Measurements from ENCODE around the gene NFKBIB. TPM values are rescaled to one million over a fixed set of nuclear protein-coding genes. Genes with fewer than 3 reads are reported as not detected.
A peak's percentile ranks its signal among the peaks of the same experiment; 100 is the strongest.

NFKBIB gene
- total and polyA plus RNA-seq, 2 of the 13 experiments (the other 11 are each of a cell fraction or from before 2014, with no cell fraction given) = 8.6 to 14.9 TPM

DNA sequence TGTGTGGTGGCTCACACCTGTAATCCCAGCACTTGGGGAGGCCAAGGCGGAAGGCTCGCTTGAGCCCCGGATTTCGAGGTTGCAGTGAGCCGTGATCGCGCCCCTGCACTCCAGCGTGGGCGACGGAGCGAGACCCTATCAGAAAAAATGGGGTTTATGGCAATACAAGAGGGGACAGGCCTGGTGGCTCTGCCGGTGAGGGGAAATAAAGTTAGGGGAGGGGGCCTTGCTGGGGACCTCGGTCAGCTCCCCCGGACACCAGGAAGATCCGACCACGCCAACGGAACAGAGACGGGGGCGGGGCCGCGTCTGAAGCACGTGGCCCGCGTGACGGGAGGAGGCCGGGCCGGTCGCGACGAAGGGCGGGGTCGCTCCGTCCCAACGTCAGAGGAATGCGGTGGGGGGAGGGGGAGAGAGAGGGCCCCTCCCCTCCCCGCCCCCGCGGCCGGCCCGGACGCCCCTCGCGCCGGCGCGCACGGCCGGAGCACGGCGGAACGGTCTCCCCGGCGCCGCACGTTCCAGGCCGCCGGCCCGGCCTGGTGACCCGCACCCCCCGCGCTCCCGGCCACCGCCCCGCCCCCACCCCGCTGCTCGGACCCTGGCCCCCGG is 48.0 kb upstream of the NFKBIB start (continued):
- TF ChIP-seq, protein P1, sequence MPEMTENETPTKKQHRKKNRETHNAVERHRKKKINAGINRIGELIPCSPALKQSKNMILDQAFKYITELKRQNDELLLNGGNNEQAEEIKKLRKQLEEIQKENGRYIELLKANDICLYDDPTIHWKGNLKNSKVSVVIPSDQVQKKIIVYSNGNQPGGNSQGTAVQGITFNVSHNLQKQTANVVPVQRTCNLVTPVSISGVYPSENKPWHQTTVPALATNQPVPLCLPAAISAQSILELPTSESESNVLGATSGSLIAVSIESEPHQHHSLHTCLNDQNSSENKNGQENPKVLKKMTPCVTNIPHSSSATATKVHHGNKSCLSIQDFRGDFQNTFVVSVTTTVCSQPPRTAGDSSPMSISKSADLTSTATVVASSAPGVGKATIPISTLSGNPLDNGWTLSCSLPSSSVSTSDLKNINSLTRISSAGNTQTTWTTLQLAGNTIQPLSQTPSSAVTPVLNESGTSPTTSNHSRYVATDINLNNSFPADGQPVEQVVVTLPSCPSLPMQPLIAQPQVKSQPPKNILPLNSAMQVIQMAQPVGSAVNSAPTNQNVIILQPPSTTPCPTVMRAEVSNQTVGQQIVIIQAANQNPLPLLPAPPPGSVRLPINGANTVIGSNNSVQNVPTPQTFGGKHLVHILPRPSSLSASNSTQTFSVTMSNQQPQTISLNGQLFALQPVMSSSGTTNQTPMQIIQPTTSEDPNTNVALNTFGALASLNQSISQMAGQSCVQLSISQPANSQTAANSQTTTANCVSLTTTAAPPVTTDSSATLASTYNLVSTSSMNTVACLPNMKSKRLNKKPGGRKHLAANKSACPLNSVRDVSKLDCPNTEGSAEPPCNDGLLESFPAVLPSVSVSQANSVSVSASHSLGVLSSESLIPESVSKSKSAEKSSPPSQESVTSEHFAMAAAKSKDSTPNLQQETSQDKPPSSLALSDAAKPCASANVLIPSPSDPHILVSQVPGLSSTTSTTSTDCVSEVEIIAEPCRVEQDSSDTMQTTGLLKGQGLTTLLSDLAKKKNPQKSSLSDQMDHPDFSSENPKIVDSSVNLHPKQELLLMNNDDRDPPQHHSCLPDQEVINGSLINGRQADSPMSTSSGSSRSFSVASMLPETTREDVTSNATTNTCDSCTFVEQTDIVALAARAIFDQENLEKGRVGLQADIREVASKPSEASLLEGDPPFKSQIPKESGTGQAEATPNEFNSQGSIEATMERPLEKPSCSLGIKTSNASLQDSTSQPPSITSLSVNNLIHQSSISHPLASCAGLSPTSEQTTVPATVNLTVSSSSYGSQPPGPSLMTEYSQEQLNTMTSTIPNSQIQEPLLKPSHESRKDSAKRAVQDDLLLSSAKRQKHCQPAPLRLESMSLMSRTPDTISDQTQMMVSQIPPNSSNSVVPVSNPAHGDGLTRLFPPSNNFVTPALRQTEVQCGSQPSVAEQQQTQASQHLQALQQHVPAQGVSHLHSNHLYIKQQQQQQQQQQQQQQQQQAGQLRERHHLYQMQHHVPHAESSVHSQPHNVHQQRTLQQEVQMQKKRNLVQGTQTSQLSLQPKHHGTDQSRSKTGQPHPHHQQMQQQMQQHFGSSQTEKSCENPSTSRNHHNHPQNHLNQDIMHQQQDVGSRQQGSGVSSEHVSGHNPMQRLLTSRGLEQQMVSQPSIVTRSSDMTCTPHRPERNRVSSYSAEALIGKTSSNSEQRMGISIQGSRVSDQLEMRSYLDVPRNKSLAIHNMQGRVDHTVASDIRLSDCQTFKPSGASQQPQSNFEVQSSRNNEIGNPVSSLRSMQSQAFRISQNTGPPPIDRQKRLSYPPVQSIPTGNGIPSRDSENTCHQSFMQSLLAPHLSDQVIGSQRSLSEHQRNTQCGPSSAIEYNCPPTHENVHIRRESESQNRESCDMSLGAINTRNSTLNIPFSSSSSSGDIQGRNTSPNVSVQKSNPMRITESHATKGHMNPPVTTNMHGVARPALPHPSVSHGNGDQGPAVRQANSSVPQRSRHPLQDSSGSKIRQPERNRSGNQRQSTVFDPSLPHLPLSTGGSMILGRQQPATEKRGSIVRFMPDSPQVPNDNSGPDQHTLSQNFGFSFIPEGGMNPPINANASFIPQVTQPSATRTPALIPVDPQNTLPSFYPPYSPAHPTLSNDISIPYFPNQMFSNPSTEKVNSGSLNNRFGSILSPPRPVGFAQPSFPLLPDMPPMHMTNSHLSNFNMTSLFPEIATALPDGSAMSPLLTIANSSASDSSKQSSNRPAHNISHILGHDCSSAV (CRISPR knock-in tag; IDR thresholded peaks at IDR 0.05; ENCODE audit: borderline replicate concordance) = no peak
- TF ChIP-seq, protein P2, sequence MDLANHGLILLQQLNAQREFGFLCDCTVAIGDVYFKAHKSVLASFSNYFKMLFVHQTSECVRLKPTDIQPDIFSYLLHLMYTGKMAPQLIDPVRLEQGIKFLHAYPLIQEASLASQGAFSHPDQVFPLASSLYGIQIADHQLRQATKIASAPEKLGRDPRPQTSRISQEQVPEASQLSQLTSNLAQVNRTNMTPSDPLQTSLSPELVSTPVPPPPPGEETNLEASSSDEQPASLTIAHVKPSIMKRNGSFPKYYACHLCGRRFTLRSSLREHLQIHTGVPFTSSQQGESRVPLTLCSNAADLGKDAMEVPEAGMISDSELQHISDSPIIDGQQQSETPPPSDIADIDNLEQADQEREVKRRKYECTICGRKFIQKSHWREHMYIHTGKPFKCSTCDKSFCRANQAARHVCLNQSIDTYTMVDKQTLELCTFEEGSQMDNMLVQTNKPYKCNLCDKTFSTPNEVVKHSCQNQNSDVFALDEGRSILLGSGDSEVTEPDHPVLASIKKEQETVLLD (CRISPR knock-in tag; IDR thresholded peaks at IDR 0.05; ENCODE audit: low read depth) = peak; percentile 94
- TF ChIP-seq, protein P3, sequence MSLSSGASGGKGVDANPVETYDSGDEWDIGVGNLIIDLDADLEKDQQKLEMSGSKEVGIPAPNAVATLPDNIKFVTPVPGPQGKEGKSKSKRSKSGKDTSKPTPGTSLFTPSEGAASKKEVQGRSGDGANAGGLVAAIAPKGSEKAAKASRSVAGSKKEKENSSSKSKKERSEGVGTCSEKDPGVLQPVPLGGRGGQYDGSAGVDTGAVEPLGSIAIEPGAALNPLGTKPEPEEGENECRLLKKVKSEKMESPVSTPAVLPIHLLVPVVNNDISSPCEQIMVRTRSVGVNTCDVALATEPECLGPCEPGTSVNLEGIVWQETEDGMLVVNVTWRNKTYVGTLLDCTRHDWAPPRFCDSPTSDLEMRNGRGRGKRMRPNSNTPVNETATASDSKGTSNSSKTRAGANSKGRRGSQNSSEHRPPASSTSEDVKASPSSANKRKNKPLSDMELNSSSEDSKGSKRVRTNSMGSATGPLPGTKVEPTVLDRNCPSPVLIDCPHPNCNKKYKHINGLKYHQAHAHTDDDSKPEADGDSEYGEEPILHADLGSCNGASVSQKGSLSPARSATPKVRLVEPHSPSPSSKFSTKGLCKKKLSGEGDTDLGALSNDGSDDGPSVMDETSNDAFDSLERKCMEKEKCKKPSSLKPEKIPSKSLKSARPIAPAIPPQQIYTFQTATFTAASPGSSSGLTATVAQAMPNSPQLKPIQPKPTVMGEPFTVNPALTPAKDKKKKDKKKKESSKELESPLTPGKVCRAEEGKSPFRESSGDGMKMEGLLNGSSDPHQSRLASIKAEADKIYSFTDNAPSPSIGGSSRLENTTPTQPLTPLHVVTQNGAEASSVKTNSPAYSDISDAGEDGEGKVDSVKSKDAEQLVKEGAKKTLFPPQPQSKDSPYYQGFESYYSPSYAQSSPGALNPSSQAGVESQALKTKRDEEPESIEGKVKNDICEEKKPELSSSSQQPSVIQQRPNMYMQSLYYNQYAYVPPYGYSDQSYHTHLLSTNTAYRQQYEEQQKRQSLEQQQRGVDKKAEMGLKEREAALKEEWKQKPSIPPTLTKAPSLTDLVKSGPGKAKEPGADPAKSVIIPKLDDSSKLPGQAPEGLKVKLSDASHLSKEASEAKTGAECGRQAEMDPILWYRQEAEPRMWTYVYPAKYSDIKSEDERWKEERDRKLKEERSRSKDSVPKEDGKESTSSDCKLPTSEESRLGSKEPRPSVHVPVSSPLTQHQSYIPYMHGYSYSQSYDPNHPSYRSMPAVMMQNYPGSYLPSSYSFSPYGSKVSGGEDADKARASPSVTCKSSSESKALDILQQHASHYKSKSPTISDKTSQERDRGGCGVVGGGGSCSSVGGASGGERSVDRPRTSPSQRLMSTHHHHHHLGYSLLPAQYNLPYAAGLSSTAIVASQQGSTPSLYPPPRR (CRISPR knock-in tag; IDR thresholded peaks at IDR 0.05; ENCODE audit: borderline replicate concordance) = no peak
- TF ChIP-seq KLF13 (CRISPR knock-in tag; IDR thresholded peaks at IDR 0.05) (no peak), ZNF10 (CRISPR knock-in tag; IDR thresholded peaks at IDR 0.05; ENCODE audit: borderline replicate concordance, low read depth) (no peak), SRY (CRISPR knock-in tag; IDR thresholded peaks at IDR 0.05) (no peak), ONECUT2 (CRISPR knock-in tag; IDR thresholded peaks at IDR 0.05) (no peak), ZNF34 (CRISPR knock-in tag; IDR thresholded peaks at IDR 0.05; ENCODE audit: borderline replicate concordance) (no peak), MTA3 (CRISPR knock-in tag; IDR thresholded peaks at IDR 0.05) (no peak), MLLT10 (CRISPR knock-in tag; IDR thresholded peaks at IDR 0.05) (no peak), ZFP82 (CRISPR knock-in tag; IDR thresholded peaks at IDR 0.05; ENCODE audit: borderline replicate concordance) (peak; percentile 82; the same call in 1 of the 2 replicates), ZFP36L2 (CRISPR knock-in tag; IDR thresholded peaks at IDR 0.05) (no peak), ZNF510 (CRISPR knock-in tag; IDR thresholded peaks at IDR 0.05; ENCODE audit: low read depth) (no peak), PHB2 (IDR thresholded peaks at IDR 0.05; ENCODE audit: partially characterized antibody) (no peak)
- TF ChIP-seq, protein P4, sequence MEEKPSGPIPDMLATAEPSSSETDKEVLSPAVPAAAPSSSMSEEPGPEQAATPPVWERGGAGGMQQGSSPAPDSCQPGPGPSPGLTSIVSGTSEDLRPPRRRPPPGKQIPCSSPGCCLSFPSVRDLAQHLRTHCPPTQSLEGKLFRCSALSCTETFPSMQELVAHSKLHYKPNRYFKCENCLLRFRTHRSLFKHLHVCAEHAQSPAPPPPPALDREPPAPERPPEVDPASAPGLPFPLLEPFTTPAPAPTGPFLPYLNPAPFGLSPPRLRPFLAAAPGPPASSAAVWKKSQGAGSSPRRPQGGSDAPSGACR (CRISPR knock-in tag; IDR thresholded peaks at IDR 0.05) = no peak
